Progenitor cell of endocrine pancreas (in vitro differentiated cells): Measurements from ENCODE around the gene RGPD8. TPM values are rescaled to one million over a fixed set of nuclear protein-coding genes. Genes with fewer than 3 reads are reported as not detected.
"Not testable (repeated sequence)": the region's sequence is repeated elsewhere in the genome, so short reads cannot be mapped to it uniquely, and the experiment has no call there.

ENCODE experiments used
- DNase-seq: peaks from one replicate; pipeline ENCODE4 v3.0.0; 2021; ENCODE audit warnings: low spot score; ENCODE audit not compliant: unreplicated experiment
- H3K27ac Mint-ChIP-seq: 2 replicates; pipeline ENCODE4 v1.8.0; 2021; ENCODE audit warnings: mild to moderate bottlenecking, moderate library complexity, mixed read lengths
- H3K27me3 Mint-ChIP-seq: 2 replicates; pipeline ENCODE4 v1.8.0; 2021; ENCODE audit warnings: mixed read lengths
- H3K36me3 Mint-ChIP-seq: 2 replicates; pipeline ENCODE4 v1.8.0; 2022; ENCODE audit warnings: mixed read lengths; ENCODE audit not compliant: insufficient read depth
- H3K4me1 Mint-ChIP-seq: 2 replicates; pipeline ENCODE4 v1.8.0; 2021; ENCODE audit warnings: low read depth, mixed read lengths
- H3K4me3 Mint-ChIP-seq: 2 replicates; pipeline ENCODE4 v1.8.0; 2021; ENCODE audit warnings: low read depth, mild to moderate bottlenecking, moderate library complexity, mixed read lengths
- H3K9me3 Mint-ChIP-seq: 2 replicates; pipeline ENCODE4 v1.8.0; 2021; ENCODE audit warnings: low read depth, mixed read lengths
- total RNA-seq: library from RNA; stranded (reverse); gene quantifications from 2 replicates; pipeline ENCODE4 v1.2.1, GENCODE V29; 2021
- TF ChIP-seq, protein P1 (sequence below): fragments of 200-600 bp; sonication (generic); IDR thresholded peaks from one replicate; pipeline ENCODE4 v1.5.0; 2021; ENCODE audit warnings: antibody characterized with exemption, mild to moderate bottlenecking; ENCODE audit not compliant: unreplicated experiment

The RGPD8 gene
- total RNA-seq, 1 donor from 2014 or later: 11.3 TPM

DNA sequence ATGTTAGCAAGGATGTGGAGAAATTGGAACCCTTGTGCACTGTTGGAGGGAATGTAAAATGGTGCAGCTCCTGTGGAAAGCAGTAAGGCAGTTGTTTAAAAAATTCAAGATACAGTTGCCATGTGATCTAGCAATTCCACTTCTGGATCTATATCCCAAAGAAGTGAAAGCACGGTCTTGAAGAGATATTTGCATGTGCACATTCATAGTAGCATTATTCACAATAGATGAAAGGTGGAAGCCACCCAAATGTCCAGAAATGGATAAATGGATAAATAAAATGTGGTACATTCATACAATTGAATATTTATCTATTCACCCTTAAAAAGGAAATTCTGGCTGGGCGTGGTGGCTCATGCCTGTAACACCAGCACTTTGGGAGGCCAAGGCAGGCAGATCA lies 79.1 kb downstream of the RGPD8 start:
- not testable (repeated sequence) for DNase-seq, H3K9me3 Mint-ChIP-seq, H3K36me3 Mint-ChIP-seq, H3K27me3 Mint-ChIP-seq, H3K27ac Mint-ChIP-seq, H3K4me3 Mint-ChIP-seq, H3K4me1 Mint-ChIP-seq

DNA sequence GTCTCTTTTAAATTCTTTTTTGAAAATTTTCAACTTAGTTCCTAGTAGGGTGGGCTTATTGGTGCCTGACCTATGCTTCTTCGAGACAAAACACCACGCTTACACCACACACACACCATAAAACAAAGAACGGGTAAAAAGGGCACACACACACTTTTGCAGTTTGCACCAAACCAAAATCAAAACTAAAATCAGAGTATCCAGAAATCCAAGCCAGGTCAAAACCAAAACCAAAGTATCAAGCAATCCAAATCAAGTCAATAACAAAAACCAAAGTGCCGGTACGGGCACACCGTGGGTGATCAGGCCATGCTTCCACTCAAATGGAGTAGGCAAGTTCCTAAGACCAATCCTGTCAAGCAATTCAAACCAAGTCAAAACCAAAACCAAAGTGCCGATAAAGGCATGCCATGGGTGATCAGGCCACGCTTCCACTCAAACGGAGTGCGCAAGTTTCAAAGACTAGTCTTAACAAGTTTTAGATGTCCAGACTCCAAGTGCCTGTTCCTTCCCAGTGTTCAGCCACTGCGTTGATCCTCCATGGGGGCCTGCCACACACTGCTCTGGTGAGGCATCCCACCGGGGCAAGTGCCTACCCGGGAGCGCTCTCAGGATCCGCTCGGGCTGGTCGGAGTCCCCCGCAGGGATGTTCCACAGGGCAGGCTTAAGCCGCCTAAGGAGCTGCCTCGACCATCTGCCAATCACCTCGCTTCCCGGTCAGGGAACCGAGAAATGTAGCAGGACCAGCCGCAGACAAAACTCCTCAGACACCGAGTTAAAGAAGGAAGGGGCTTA lies 80.4 kb downstream of the RGPD8 start:
- not testable (repeated sequence) for H3K4me3 Mint-ChIP-seq, DNase-seq, H3K4me1 Mint-ChIP-seq, H3K27me3 Mint-ChIP-seq, H3K9me3 Mint-ChIP-seq, H3K27ac Mint-ChIP-seq, H3K36me3 Mint-ChIP-seq

DNA sequence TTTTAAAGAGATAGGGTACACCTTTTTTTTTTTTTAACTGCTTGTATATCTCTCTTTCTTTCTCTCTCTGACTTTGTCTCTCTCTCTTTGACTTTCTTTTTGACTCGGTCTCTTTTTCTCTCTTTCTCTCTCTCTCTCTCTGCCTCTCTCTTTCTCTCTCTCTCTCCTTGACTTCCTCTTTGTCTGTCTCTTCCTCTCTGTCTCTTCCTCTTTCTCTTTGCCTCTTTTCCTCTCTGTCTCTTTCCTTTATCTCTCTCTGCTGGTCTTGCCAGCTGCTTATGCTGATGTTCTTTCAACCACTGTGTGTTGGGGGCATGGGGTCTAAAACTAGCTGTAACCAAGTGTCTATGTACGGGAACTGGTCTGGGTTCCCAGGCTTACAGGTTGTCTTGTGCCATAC lies 81.2 kb downstream of the RGPD8 start:
- not testable (repeated sequence) for H3K9me3 Mint-ChIP-seq, DNase-seq, H3K27me3 Mint-ChIP-seq, H3K4me3 Mint-ChIP-seq, H3K4me1 Mint-ChIP-seq, H3K36me3 Mint-ChIP-seq
- H3K27ac Mint-ChIP-seq: peak overlapping the region; percentile 0

DNA sequence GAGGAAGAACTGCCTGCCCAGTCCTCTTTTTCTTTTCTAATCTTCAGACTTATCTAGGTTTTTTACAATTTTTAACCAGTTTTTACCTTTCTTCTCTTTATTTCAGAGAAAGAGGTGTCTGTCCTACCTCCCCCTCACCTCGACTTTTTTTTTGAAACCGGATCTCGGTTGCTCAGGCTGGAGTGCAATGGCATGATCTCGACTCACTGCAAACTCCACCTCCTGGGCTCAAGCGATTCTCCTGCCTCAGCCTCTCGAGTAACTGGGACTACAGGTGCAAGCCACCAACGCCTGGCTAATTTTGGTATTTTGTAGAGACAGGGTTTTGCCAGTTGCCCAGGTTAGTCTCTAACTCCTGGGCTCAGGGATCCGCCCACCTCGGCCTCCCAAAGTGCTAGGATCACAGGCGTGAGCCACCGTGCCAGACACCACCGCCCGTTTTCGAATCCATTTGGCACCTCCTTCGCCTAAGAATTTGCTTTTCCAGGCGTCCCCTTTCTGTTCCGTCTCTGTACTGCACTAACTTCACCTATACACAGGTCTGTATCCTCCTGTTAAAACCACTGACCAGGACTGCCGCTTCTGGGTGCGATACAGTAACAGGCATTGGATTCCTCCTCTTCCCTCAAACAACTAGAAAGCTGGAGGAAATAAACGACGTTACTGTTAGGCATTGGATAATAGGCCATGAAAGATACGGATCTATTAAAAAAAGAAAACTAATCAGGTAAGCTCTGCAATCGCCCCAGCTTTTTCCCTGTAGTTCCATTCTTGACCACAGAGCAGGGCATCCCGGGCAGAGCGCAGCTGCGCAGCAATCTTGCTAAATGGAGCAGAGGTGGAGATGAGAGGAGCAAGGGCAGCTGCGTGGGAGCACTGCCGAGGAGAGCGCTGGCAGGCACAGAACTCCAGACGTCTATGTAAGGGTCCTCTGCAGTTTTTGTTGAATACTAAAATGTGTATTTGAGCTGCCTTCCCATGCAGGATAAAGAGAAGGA lies 88.1 kb downstream of the RGPD8 start:
- H3K4me1 Mint-ChIP-seq: peaks cover 1% of the 10 kb centered on the region
- no peak overlapping the region for H3K27ac Mint-ChIP-seq
- H3K9me3 Mint-ChIP-seq: peaks cover 5% of the 10 kb centered on the region
- no peak for DNase-seq
- TF ChIP-seq, protein P1, sequence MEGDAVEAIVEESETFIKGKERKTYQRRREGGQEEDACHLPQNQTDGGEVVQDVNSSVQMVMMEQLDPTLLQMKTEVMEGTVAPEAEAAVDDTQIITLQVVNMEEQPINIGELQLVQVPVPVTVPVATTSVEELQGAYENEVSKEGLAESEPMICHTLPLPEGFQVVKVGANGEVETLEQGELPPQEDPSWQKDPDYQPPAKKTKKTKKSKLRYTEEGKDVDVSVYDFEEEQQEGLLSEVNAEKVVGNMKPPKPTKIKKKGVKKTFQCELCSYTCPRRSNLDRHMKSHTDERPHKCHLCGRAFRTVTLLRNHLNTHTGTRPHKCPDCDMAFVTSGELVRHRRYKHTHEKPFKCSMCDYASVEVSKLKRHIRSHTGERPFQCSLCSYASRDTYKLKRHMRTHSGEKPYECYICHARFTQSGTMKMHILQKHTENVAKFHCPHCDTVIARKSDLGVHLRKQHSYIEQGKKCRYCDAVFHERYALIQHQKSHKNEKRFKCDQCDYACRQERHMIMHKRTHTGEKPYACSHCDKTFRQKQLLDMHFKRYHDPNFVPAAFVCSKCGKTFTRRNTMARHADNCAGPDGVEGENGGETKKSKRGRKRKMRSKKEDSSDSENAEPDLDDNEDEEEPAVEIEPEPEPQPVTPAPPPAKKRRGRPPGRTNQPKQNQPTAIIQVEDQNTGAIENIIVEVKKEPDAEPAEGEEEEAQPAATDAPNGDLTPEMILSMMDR: peak; percentile 17
- no peaks in the 10 kb centered on the region for H3K36me3 Mint-ChIP-seq
- no peaks in the 10 kb centered on the region for H3K27me3 Mint-ChIP-seq
- H3K4me3 Mint-ChIP-seq: no peak overlapping the region

DNA sequence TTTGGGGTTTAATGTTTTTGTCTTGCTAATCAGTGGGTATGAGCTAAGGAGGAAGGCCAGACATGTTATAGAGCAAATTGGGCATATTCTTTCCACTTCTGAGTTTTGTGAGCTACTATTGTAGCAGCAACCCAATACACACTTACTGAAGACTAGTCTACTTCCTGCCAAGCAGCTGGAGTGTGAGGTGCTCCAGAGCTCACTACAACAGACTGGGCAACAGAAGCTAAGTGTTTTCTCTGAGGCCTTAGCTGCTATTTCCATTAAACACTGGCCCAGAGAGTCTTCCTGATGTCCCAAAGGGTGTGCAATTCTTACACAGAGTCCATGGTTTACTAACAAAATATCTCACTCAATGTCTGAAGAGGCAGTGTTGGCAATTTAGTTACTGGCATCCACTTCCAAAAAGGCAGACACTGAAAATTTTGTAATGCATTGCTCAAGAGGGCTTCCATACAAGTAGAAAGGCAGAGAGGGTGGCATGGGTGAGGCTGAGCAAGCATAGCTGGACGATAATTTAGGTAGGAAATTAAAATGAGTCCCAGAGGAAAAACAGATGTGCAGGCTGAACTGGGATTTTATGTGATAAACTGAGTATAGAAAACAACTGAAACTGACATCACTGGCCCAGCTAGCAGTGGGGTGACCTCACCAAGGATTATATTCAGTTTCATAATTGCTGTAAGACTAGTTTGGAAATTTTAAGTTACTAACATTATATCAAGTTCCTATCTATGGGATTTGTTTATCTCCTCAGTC lies 89.4 kb downstream of the RGPD8 start:
- TF ChIP-seq, protein P1: no peak
- no peaks in the 10 kb centered on the region for H3K36me3 Mint-ChIP-seq
- peaks cover 5% of the 10 kb centered on the region for H3K9me3 Mint-ChIP-seq
- H3K27ac Mint-ChIP-seq: no peak overlapping the region
- H3K4me3 Mint-ChIP-seq: no peak overlapping the region
- no peak for DNase-seq
- peaks cover 6% of the 10 kb centered on the region for H3K4me1 Mint-ChIP-seq
- H3K27me3 Mint-ChIP-seq: no peaks in the 10 kb centered on the region

DNA sequence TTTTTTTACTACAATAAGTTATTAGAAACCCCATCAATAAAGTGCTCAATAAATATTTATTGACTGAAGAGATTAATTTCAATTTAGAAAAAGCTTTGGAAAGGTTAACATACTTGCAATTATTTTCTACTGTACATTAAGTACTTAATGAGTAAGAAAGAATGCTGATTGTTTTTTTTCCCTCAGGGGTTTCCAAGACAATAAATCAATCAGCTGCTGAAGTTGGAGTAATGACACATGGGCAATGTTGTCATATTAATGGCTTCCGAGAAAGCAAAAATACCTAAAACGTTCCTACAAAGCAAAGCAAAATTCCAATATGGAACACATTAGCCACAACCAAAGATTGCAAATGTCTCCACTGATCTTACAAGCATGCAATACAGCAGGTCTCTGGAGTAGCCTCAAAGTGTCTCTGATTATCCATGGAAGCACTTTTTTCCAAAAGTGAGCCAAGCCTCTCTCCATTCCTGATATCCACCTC lies 91.3 kb downstream of the RGPD8 start:
- Mint-ChIP-seq H3K4me1 (peaks cover 6% of the 10 kb centered on the region), H3K36me3 (no peaks in the 10 kb centered on the region)
- TF ChIP-seq, protein P1: no peak

More for the DNA sequence above, 91.3 kb downstream of the RGPD8 start:
- H3K27me3 Mint-ChIP-seq: no peaks in the 10 kb centered on the region
- H3K4me3 Mint-ChIP-seq: no peak overlapping the region
- DNase-seq: no peak
- peaks cover 5% of the 10 kb centered on the region for H3K9me3 Mint-ChIP-seq
- H3K27ac Mint-ChIP-seq: no peak overlapping the region
